OCI-LY3 (cell line): Measurements from ENCODE around the gene VPS45.

ENCODE experiments used
- CTCF ChIP-seq: fragments of 200-600, 300-600 bp; sonication (generic); IDR thresholded peaks from 2 replicates; pipeline ENCODE4 v1.5.1; 2014; ENCODE audit warnings: antibody characterized with exemption, low read length, low read depth
- EZH2phosphoT487 ChIP-seq: fragments of 200-600 bp; shearing (Covaris generic); IDR thresholded peaks from 2 replicates; pipeline ENCODE4 v1.6.1; 2018; ENCODE audit warnings: antibody characterized with exemption, mixed run types, low read depth

DNA sequence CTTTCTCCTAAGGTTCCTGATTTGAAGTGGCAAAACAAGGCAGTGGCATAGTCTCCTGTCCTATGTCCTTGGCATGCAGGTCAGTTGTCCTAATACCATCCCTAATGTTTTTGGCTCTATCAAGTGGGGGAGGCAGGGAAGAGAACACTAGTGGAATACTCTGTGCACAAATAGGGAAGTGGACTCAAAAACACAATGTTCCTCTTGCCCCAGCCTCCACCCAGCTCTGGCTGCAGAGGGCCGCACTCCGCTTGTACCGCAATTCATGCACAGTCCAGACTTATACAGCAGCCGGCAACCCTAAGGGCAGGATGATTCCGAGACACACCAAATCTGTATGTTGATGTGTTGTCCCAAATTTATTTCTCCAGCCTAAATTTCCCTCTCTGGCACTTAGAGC, 96.6 kb downstream of the VPS45 start:
- TF ChIP-seq CTCF: no peak
- TF ChIP-seq EZH2phosphoT487: no peak
